Lower leg skin (tissue), 3 donors: ENCODE results near the gene TUSC2.

Source experiments
- POLR2A ChIP-seq, 2 donors: fragments of 450-650 bp; IDR thresholded peaks; one replicate each; pipeline ENCODE4 v1.6.1; 2016 to 2017; ENCODE audit warnings: antibody characterized with exemption in 2 of 2, mild to moderate bottlenecking in 1 of 2, moderate library complexity in 1 of 2
- TF ChIP-seq, protein P1 (sequence below), 3 donors: fragments of 450-650 bp; IDR thresholded peaks; one replicate each; pipeline ENCODE4 v1.5.1; 2016; ENCODE audit warnings: antibody characterized with exemption in 3 of 3, mild to moderate bottlenecking in 3 of 3, moderate library complexity in 2 of 3

DNA sequence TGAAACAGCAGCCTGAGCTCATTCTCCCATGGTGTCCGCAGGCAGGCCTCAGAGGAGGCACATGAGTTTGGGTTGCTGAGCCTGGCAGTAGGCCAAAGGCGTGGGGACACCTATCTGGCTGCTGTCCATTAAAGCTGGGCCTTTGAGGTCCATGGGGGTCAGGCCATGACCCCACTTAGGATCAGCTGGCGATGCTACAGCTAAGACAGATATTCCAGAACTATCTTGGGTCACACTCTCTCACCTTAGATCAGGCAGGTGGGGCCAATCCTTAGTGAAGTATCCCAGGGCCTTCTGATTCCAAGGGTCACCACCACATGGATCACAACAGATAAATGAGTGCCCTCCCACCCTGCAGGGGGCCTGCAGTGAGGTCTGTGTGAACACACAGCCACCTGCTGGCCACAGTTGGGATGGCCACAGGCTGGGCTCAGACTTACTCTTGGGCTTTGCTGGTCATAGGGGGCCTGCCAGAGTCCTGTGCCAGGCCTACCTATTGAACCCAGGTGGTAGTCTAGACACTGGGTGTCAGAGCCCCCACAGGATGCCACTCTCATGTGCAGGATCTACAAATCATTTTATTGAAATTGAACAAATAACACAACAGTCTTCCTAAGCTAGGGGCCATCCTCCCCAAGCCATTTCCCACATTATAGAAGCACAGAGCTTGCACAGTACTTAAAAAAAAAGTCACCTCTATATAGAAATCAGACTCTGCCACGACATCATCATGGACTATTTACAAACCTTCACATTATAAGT, 3.5 kb downstream of the TUSC2 start:
- TF ChIP-seq, protein P1, sequence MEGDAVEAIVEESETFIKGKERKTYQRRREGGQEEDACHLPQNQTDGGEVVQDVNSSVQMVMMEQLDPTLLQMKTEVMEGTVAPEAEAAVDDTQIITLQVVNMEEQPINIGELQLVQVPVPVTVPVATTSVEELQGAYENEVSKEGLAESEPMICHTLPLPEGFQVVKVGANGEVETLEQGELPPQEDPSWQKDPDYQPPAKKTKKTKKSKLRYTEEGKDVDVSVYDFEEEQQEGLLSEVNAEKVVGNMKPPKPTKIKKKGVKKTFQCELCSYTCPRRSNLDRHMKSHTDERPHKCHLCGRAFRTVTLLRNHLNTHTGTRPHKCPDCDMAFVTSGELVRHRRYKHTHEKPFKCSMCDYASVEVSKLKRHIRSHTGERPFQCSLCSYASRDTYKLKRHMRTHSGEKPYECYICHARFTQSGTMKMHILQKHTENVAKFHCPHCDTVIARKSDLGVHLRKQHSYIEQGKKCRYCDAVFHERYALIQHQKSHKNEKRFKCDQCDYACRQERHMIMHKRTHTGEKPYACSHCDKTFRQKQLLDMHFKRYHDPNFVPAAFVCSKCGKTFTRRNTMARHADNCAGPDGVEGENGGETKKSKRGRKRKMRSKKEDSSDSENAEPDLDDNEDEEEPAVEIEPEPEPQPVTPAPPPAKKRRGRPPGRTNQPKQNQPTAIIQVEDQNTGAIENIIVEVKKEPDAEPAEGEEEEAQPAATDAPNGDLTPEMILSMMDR (IDR thresholded peaks at IDR 0.05) = peak in 1 of 3 donors; percentile 59
- no peak for TF ChIP-seq POLR2A (IDR thresholded peaks at IDR 0.05)
